NCI-H526 (cell line): Measurements from ENCODE around the gene ASB1.

Experiments used
- DNase-seq, 2 experiments: peaks; one replicate each; lab custom pipeline; 2025; lab: John Stamatoyannopoulos, UW

Gene ASB1, protein sequence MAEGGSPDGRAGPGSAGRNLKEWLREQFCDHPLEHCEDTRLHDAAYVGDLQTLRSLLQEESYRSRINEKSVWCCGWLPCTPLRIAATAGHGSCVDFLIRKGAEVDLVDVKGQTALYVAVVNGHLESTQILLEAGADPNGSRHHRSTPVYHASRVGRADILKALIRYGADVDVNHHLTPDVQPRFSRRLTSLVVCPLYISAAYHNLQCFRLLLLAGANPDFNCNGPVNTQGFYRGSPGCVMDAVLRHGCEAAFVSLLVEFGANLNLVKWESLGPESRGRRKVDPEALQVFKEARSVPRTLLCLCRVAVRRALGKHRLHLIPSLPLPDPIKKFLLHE

DNA sequence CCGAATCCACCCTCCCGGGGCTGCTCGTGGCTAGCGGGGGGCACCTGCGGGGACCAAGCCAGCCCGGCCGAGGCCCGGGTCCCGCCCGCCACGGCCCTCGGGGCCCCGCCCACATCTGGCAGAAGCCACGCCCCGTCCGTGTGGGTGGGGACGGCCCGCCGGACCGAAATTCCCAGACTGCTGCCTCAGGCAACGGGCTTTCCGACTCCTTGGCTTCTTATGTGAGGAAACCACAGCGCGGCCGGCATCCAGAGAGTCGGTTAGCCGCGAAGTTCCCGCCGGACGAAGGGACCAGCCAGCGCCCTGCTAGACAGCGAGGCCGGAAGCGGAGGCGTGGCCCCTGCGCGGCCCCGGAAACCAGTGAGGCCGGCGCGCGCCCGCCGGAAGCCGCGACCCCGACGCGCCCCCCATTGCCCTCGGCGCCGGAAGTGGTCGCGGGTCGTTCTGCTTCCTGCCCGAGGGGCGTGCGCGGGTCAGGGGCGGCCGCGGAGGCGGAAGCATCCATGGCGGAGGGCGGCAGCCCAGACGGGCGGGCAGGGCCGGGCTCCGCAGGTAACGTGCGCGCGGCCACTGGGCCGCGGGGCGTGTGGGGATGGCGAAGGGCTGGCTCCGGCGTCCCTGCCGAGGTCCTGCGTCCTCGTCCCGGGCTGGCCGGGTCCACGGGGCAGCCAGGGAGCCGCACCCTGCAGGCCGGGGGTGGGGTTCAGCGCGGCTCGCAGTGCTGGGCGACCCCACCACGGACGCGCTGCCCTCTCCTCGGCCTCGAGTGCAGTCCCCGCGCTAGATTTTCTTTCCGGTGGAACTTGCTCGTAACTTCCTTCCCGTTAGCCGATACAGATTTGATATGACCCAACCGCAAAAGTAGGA lies at the start of gene ASB1:
ASB1 (plus strand) TSS at position 360 of the 867 bp plus-strand sequence; CDS start at position 504, 144 bp downstream.
- peak; percentile 59 to 90 for DNase-seq

DNA sequence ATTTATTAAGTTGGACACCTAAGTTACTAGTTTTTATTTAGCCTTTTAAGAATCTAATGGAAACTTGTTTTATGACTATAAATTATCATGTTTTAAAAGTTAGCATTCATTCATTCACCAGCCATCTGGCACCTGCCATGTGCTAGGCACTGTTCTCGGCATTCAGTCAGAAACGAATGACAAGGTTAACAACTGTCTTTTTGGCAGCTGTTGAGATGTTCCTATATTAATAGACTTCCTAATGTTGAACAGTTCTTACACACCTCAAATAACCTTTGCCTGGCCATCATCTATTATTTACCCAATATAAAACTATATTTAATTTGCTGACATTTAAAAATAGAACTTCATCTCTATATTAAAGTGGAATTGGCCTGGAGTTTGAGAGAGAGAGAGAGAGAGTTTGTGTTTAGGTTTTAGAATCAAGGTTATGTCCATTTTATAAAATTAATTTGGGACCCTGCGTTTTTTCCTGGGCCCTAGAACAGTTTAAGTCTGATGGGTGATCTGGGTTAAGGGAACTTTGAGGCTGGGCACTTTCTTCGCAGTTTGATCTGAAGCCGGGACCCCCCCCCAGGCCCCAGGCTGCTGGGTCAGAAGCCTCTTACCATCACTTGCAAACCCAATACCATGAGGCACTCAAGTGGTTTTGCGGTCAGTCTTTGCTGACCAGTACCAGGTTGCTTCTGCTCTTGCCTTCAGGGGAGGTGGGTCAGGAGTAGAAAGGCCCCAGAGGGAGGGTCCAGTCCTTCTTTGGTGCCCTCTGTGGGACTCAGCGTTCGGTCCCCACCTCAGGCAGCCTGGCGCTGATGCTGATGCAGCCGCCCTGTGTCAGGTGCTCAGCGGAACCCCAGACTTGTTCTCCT lies 48.3 kb upstream of the ASB1 start:
- no peak for DNase-seq

DNA sequence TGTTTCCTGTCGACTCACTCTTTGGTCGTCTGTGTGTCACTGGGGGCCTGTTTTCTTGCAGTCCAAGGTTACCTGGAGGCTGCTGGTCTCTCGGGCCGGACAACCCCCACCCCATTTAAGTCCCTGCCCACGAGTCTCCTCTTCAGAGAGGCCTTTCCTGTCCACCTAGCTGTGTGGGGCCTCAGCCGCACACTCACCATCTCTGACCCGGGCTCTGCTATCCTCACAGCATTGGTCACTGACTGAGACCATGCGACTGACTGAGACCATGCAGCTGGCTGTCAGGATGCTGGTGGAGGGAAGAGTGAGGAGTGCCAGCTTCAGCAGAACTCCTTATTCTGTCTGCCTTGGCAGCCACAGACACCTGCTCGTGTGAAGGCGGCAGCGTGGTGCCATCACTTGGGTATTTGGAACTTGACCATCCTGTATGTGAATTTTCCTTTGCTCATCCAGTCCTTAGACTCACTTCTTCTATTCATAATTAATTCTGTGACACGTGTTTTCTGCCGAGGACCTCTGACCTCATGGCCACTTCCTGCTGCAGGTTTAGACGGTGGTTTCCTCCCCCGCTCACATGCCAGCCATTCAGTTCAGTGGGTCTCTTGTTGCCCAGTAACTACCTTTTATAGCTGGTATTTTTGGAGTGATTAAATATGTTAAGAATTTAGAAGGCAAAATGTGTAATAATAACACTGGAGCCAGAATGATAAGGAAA lies 47.5 kb upstream of the ASB1 start:
- no peak for DNase-seq

DNA sequence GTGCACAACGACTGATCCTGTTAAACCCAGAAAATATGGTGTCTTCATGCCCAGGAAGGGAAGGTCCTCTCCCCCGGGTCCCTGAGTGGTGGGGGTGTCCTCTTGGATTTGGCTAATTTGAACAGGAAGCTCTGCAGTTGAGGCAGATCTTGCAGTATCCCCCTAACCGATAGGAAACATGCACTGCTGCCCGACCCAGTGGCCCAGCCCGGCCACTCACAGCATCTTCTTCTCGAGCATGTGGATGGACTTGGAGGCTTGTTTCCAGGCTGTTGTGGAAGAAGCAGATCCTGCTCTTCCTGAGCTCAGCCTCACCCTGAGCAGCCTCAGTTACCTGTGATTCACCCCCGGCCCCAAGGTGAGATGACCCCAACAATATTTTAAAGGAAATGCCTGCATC lies 46.4 kb upstream of the ASB1 start:
- no peak for DNase-seq

DNA sequence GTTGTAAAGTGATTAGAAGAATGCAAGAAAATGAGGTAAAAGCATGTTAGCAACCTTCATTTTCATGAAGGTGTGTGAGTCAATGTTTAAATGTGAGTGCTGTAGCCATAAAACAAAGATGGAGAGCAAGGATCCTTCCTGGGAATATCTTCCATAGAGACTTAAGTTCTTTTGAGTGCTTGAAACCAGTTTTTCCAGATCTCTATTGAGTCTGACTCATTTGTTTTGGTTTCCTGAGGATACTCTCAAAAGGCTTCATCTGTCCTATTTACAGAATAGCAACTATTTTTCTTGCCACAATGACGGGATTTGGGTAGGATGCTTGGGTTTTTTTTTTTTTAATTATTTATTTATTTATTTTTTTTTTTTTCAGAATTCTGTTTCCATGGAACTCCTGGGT lies 45.9 kb upstream of the ASB1 start:
- DNase-seq, result no peak

DNA sequence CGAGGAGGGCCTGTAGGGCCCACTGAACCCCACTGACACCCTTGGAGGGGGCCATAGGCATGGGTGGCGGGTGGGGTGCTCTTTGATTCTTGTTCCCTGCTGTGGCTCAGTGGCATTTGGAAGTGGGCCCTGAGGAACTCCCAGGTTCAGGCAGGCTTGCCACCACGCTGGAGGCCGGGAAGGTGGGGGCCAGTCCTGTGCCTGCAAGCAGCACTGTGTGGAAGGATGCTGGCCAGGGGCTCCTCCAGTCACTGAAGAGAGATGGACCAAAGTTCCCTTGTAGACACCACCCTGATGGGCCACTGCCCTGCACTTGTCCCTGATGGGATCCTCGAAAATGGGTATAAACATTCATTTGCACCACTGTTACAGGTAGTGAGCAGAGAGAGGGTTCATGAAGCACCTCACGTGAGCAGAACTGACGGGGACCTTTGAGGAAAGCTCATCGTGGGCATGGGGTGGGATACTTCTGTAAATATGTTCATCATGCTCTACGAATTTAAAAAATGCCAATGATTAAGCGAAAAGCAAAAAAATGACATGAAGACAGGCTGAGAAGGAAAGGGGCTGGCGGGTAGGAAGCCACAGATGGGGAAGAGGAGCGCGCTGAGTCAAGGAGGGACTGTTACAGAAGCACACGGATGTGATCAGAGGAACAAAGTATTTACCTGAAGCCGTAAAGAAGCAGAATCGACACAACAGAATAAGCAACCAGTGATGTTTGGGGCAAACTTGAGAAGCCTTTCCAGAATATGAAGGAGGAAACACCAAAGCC lies 45.2 kb upstream of the ASB1 start:
- DNase-seq, result no peak

DNA sequence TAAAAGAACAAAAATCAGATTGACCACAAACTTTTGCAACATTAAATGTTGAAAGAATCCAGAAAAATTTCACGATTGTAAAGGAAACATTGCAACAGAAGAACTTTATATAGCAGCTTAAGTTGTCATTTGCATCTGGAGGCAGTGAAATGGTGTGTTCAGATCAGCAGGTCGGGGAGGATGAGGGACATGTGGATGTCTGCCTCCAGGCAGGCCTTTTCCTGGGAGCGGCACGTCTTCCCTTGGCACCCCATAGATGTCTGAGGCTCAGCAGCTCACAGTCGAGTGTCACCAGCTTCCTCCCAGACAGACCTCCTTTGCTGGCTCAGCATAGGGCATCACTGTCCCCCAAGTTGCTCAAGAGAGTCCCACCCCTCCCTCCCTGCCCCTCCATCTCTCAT lies 44.3 kb upstream of the ASB1 start:
- DNase-seq, result no peak

DNA sequence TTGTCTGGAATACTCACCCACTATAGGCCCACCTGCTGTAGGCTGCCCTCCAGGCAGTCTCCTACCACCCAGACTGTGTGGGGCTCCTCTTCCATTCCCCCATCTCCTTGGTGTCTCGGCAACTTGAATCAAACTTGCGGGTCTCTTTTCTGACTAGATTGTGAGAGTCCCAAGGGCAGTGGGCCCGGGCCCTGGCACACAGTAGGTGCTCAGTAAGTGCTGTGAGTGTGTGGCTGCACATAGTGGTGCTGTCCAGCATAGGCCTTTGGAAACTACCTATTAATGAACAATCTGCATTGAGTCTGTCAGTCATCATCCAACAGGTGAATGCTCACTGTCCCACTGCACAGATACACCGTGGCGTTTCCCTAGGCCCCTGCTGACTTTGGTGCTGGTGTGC lies 43.6 kb upstream of the ASB1 start:
- no peak for DNase-seq

DNA sequence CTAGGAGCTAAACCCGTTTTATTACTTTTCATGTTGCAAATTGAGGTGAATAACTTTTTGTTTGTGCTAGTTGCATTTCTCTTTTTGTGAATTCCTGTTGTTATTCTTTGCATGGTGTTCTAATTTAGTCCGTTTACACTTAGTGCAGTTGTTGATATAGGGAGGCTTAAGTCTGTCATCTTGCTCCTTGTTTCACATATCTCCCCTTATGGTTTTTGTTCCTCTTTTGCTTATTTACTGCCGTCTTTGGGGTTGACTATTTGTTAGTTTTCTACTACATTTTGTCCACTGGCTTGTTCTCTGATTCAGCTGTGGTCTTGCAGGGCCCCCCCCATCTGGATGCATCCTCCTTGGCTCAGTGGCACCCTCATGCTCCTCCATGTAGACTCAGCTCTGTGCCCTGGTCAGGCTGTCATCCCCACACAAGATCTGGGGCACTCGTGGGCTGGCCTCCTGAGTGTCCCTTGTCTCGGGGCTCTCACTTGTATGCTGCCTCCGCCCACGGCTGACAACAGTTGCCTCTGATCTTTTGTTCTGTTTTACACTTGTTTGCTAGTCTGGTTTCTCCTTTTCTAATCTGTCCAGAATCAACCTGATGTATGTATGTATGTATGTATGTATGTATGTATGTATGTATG lies 42.9 kb upstream of the ASB1 start:
- DNase-seq, result no peak

DNA sequence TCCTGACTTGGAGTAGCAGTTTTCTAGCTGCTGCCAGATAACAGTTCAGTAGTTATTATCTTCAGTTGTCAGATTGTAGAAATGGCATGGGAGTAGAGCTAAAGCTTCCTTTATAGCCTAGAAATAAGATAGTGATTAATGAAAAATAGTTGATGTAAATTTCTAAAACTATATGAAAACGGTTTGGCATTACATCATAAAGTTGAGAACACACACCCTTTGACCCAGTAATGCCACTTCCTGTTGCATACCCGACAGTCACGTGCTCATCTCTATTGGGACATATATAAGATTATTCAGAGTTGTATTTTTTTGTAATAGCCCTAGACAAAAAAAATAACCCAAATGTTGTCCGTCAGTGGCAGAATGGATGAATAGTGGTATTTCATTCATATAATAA lies 39.4 kb upstream of the ASB1 start:
- no peak for DNase-seq

DNA sequence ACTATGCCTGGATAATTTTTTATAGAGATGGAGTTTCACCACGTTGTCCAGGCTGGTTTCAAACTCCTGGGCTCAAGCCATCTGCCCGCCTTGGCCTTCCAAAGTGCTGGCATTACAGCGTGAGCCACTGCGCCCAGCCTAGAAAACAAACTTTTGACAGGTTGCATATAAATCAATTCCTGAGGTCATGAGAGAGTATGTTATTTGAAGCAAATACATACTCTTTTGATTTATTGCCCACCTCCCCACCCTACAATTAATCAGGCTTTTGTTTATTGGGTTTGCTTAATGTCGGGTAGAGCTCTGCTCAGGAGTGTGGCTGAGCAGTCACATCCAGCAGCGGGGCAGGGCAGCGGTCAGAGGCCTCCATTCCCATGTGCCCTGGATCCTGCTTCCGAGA lies 37.9 kb upstream of the ASB1 start:
- no peak for DNase-seq

DNA sequence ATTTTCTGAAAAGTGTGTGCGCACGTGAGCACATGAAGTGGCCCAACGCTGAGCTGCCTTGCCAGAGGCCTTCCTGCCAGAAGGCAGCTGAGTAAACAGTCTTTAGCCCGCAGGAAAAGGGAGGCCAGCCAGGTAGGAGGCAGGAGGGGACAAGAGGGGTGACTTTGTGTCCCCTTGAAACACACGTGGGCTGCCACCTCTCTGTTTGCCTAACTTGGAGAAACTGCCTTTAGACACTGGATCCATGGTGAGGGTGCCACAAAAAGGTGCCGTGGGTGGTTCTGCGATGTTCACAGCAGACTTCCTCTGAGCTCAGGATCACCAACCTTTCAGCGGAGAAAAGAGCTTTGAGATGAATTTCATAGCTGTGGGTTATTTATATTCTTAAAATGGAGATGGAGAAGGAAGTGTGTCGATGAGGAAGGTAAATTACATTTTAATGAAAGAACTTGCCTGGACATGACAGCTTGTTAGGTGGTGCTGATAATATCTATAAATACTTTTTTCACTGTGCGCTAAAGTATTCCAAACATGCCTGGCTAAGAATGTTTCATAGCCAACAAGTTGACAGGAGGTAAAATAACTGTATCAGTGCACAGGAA lies 36.6 kb upstream of the ASB1 start:
- DNase-seq, result peak in 1 of 2 experiments; percentile 60

DNA sequence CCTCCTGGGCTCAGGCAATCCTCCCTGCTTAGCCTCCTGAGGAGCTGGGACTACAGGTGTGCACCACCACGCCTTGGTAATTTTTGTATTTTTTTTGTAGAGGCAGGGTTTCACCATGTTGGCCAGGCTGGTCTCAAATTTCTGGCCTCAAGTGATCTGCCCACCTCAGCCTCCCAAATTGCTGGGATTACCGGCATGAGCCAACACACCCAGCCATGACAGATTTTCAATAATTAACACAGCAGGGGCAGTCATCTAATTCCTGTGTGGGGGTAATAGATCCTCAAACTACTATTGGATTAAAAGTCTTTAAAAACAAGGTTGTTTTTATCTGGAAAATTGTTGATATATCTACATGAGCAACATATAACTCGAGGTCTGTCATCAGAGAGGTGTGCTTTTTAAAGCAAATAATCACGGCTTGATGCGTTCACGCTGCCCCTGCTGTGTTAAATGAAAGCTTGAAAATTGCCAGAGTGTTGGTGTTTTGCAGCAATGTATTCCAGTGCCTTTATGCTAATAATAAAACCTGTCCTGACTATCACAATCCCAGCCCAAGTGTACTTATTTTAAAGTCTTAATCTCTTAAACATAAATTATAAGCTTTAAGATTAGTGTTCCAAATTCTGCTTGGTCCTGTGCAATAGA lies 35.6 kb upstream of the ASB1 start:
- no peak for DNase-seq

DNA sequence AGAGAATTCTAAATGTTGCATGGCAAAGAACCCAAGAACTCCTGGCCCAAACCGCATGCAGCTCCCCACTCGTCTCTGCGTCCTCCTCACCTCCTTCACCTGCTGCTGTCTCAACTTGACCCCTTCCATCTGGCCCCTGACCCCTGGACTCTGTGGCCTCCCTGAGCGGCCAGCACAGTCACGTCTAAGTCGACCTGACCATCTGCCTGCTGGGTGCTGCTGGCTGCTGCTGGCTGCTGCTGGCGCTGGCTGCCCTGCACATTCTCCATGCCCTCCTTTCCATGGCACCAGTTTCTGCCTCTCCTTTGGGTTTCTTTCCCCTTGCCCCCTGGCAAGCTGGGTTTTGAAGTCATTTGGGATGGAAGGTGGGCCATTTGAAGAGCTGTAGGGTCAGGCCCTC lies 30.1 kb upstream of the ASB1 start:
- no peak for DNase-seq

DNA sequence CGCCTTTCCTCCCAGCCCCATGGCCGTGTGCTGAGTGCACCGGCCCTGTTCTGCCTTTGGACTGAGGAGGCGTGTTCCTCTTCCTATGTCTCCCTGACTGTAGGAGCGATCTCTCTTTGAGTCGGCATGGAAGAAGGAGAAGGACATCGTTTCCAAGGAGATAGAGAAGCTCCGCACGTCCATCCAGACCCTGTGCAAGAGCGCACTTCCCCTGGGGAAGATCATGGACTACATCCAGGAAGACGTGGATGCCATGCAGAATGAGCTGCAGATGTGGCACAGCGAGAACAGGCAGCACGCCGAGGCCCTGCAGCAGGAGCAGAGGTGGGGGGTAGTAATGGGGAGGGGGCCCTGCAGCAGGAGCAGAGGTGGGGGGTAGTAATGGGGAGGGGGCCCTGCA lies 29.4 kb upstream of the ASB1 start:
- DNase-seq, result no peak

DNA sequence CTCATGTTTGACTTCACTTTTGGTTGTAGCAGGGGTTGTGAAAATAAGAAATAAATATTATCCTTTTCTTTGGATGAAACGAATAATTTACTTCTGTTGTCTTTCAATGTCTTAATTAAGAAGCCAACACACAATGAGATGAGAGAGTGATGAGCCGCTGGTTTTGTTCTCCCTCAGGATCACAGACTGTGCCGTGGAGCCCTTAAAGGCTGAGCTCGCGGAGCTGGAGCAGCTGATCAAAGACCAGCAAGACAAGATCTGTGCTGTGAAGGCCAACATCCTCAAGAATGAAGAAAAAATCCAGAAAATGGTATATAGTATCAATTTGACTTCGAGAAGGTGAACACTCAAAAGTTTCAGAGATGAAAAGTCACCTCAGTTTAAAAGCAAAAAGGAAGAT lies 28.1 kb upstream of the ASB1 start:
- DNase-seq, result no peak

DNA sequence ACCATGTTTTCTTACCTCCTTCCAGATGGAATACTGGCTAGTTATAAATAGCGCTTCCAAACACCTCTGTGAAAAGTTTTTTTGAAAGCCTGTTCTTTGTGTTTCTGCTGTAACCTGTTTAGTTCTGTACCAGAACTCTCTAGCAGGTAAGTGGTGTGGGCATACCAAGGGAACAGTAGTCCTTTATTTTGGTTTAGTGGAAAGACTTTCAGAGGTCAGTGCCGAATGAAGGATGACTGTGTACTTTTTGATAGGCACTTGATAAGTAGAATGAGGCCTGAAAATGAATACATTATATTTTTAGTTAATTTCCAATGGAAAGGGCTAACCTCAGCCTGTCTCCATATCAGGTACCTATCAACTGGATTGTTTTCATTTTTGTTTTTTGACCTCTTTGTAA lies 27.6 kb upstream of the ASB1 start:
- no peak for DNase-seq

DNA sequence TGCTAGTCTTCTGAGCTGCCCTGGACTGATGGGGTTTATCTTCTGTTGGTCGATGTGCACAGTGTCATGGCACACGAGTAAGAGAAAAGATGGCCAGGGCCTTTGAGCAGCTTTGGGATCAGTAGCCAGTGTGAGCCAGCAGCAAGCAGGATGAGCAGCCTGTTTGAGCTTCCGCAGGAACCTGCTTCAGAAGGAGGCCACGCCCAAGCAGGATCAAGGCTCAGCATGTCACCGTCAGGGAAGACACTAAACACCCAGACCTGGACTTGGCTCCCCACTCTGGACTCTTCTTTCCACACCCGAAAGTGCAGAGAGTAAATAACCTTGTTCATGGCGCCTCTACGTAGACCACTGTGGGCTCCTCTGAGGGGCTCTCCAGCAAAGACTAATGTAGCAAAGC lies 25.2 kb upstream of the ASB1 start:
- DNase-seq, result no peak

DNA sequence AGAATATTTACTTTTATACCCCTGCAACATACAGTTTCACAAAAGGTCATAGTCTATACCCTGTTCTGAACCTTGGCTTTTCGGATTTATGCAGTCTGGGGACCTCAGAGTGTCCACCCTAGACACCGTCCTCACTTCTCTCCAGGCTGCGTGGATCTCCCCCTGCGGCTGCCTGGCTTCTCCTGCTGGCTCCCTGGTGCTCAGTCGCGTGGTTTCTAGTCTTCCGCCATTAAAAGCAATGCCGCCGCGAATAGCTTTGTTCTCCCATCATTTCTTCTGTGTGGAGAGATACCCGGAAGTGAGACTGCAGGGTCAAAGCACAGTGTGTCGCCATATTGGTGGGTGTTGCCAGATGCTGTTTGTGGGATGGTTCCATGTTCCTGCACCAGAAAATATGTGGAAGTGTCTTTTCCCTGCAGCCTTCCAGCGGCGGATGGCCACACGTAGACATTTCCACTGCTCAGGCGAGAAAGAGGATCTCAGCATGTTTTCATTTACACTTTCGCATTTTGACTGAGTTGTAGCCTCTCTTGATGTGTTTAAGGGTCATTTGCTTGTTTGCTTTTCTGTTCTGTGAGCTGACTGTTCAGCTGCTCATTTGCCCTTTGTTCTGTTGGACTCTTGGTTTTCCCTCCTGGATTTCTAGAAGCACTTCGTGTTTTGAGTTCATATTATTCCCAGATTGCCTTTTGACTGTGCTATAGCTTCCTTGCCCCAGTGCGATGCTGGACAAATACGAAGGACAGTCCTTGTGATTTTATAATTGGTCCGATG lies 22.9 kb upstream of the ASB1 start:
- DNase-seq, result no peak
